HEK293T (cell line): ENCODE data around the gene NEGR1.

Source experiments
- ARNT ChIP-seq: fragments of 450-650 bp; IDR thresholded peaks from 2 replicates; pipeline ENCODE4 v1.6.1; 2017; ENCODE audit warnings: mild to moderate bottlenecking
- BHLHE40 ChIP-seq: fragments of 450-650 bp; IDR thresholded peaks from 2 replicates; pipeline ENCODE4 v1.6.1; 2016; ENCODE audit warnings: mild to moderate bottlenecking, moderate library complexity, borderline replicate concordance
- ELF4 ChIP-seq: fragments of 450-650 bp; IDR thresholded peaks from 2 replicates; pipeline ENCODE4 v1.6.1; 2017; ENCODE audit warnings: antibody characterized with exemption
- FOXM1 ChIP-seq: fragments of 450-650 bp; IDR thresholded peaks from 2 replicates; pipeline ENCODE4 v1.6.1; 2017; ENCODE audit warnings: mild to moderate bottlenecking, borderline replicate concordance
- HDGF ChIP-seq: fragments of 450-650 bp; IDR thresholded peaks from 2 replicates; pipeline ENCODE4 v1.6.1; 2017; ENCODE audit warnings: antibody characterized with exemption, borderline replicate concordance
- SUZ12 ChIP-seq: fragments of 450-650 bp; IDR thresholded peaks from 2 replicates; pipeline ENCODE4 v1.6.1; 2016; ENCODE audit warnings: mild to moderate bottlenecking

GRCh38 chr1:71743862-71744261 is 538.5 kb downstream of the NEGR1 start:
- TF ChIP-seq ARNT (no peak), ELF4 (no peak), SUZ12 (no peak), FOXM1 (no peak), HDGF (no peak), BHLHE40 (no peak)
